Activated naive CD4-positive, alpha-beta T cell (primary cell): ENCODE measurements around the gene GLP1R.

ENCODE experiments used
- DNase-seq, 4 experiments: peaks; one replicate each; lab custom pipeline; 2025; lab: John Stamatoyannopoulos, UW

The GLP1R gene

GRCh38 chr6:39048481-39049399, at the start of gene GLP1R:
GLP1R (plus strand) TSS chr6:39048781; CDS start chr6:39048841, 60 bp downstream.
- no peak for DNase-seq

GRCh38 chr6:39003072-39003471, 45.5 kb upstream of the GLP1R start:
- DNase-seq: no peak

- DNase-seq: no peak
Measured at GRCh38 chr6:39003492-39003891, 45.1 kb upstream of the GLP1R start.

GRCh38 chr6:39004801-39005200, 43.8 kb upstream of the GLP1R start:
- no peak for DNase-seq

- DNase-seq: no peak
Measured at GRCh38 chr6:39005774-39006173, 42.8 kb upstream of the GLP1R start.

- no peak for DNase-seq
Measured at GRCh38 chr6:39007575-39007974, 41.0 kb upstream of the GLP1R start.

- no peak for DNase-seq
Measured at GRCh38 chr6:39008737-39009136, 39.8 kb upstream of the GLP1R start.

- no peak for DNase-seq
Measured at GRCh38 chr6:39009476-39009875, 39.1 kb upstream of the GLP1R start.

- no peak for DNase-seq
Measured at GRCh38 chr6:39016839-39017546, 31.6 kb upstream of the GLP1R start.

GRCh38 chr6:39017547-39017880, 31.1 kb upstream of the GLP1R start:
- no peak for DNase-seq

GRCh38 chr6:39018103-39018502, 30.5 kb upstream of the GLP1R start:
- no peak for DNase-seq

GRCh38 chr6:39020136-39020535, 28.4 kb upstream of the GLP1R start:
- DNase-seq: no peak

- DNase-seq: no peak
Measured at GRCh38 chr6:39021041-39021440, 27.5 kb upstream of the GLP1R start.

- no peak for DNase-seq
Measured at GRCh38 chr6:39021779-39022178, 26.8 kb upstream of the GLP1R start.

GRCh38 chr6:39026175-39026574, 22.4 kb upstream of the GLP1R start:
- DNase-seq: no peak

- peak in 2 of 4 experiments; percentile 2 to 19 for DNase-seq
Measured at GRCh38 chr6:39029156-39030011, 19.2 kb upstream of the GLP1R start.

GRCh38 chr6:39035681-39036080, 12.9 kb upstream of the GLP1R start:
- no peak for DNase-seq

GRCh38 chr6:39037082-39037508, 11.5 kb upstream of the GLP1R start:
- DNase-seq: no peak

GRCh38 chr6:39037707-39038106, 10.9 kb upstream of the GLP1R start:
- no peak for DNase-seq

GRCh38 chr6:39040080-39040673, 8.4 kb upstream of the GLP1R start:
- no peak for DNase-seq

- DNase-seq: no peak
Measured at GRCh38 chr6:39041072-39041471, 7.5 kb upstream of the GLP1R start.

GRCh38 chr6:39043776-39044175, 4.8 kb upstream of the GLP1R start:
- DNase-seq: no peak
